ENCODE results near the gene IL17RE.
"Not testable (repeated sequence)": the region's sequence is repeated elsewhere in the genome, so short reads cannot be mapped to it uniquely, and the experiment has no call there.

IL17RE gene

GRCh38 chr3:9881441-9881840 is 21.2 kb upstream of the IL17RE start:
- DNase-seq: no peak

GRCh38 chr3:9883706-9884554 is 18.7 kb upstream of the IL17RE start:
- DNase-seq: no peak

GRCh38 chr3:9884555-9885165 is 18.0 kb upstream of the IL17RE start:
- DNase-seq: no peak

GRCh38 chr3:9886328-9886727 is 16.3 kb upstream of the IL17RE start:
- DNase-seq: no peak

GRCh38 chr3:9887480-9887879 is 15.2 kb upstream of the IL17RE start:
- no peak for DNase-seq

- no peak for DNase-seq
Measured at GRCh38 chr3:9888540-9888939, 14.1 kb upstream of the IL17RE start.

- DNase-seq: no peak
Measured at GRCh38 chr3:9889405-9889804, 13.2 kb upstream of the IL17RE start.

GRCh38 chr3:9890249-9891071 is 12.2 kb upstream of the IL17RE start, which contains the start of gene JAGN1:
Gene JAGN1, plus strand, starts transcription at chr3:9890610. Its CDS starts 113 bp downstream, at chr3:9890723.
- peak; percentile 51 for DNase-seq

- no peak for DNase-seq
Measured at GRCh38 chr3:9891072-9891622, 11.5 kb upstream of the IL17RE start.

- no peak for DNase-seq
Measured at GRCh38 chr3:9893739-9894138, 8.9 kb upstream of the IL17RE start.

GRCh38 chr3:9895715-9896114 is 6.9 kb upstream of the IL17RE start:
- not testable (repeated sequence) for DNase-seq

GRCh38 chr3:9896755-9897407 is 5.8 kb upstream of the IL17RE start:
- not testable (repeated sequence) for DNase-seq

- no peak for DNase-seq
Measured at GRCh38 chr3:9897408-9898372, 5.0 kb upstream of the IL17RE start.

- DNase-seq: no peak
Measured at GRCh38 chr3:9898467-9899241, 4.0 kb upstream of the IL17RE start.

GRCh38 chr3:9899289-9899791 is 3.3 kb upstream of the IL17RE start:
- DNase-seq: no peak

- DNase-seq: not testable (repeated sequence)
Measured at GRCh38 chr3:9900965-9901415, 1.7 kb upstream of the IL17RE start.

- no peak for DNase-seq
Measured at GRCh38 chr3:9901967-9902366, 681 bp upstream of the IL17RE start.

GRCh38 chr3:9903238-9903624 is 583 bp downstream of the IL17RE start:
- DNase-seq: no peak

- DNase-seq: no peak
Measured at GRCh38 chr3:9903904-9904303, 1.3 kb downstream of the IL17RE start.

GRCh38 chr3:9906480-9906879 is 3.8 kb downstream of the IL17RE start:
- DNase-seq: no peak

All from DMS 273 treated with DMSO at 0.1 percent for 48 hours (cell line).